NCI-H524 (cell line): ENCODE data around the gene CDX2.
A peak's percentile ranks its signal among the peaks of the same experiment; 100 is the strongest.
"Not testable (repeated sequence)": the region's sequence is repeated elsewhere in the genome, so short reads cannot be mapped to it uniquely, and the experiment has no call there.

ENCODE experiments used
- DNase-seq, 2 experiments: peaks; one replicate each; lab custom pipeline; 2025; lab: John Stamatoyannopoulos, UW

CDX2 gene, protein sequence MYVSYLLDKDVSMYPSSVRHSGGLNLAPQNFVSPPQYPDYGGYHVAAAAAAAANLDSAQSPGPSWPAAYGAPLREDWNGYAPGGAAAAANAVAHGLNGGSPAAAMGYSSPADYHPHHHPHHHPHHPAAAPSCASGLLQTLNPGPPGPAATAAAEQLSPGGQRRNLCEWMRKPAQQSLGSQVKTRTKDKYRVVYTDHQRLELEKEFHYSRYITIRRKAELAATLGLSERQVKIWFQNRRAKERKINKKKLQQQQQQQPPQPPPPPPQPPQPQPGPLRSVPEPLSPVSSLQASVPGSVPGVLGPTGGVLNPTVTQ

DNA sequence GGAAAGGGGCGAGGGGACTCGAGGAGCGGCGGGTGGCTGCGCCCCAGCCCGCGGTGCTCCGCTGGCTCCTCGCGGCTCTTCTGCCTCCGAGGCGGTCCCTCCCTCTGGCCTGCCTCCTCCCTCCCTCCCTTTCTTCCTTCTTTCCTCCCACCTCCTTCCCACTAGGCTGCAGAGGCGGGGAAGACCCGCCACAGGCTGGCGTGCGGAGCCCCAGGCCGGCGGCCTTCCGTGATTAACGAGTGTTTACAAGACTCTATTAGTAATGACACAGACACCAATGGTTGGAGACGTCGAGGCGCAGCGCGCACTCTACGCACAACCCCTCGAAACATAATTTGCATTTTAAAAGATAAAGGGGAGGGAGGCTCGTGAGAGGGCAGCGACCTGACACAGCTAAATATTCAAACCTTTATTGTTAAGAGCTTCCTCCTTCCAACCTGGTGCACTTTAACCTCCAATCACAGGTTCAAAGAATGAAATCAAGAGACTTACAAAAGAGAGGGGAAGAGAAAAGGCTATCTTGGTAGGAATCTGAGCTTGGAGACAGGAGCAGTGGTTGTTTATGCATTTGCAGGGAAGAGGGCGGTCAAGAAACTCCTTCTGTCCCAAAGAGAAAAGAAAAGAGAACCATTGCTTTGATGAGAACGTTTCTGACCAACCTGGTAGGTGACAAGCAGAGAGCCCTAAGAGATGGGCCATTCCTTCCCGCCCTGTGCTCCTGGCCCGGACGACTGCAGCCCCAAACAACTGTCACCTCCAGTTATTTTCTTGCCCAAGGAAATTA is at the start of gene CDX2:
TSS of gene CDX2 (minus strand) at position 234 of the 784 bp plus-strand sequence. CDS start 309 bp downstream, outside the sequence.
- DNase-seq: peak in 1 of 2 experiments; percentile 53

DNA sequence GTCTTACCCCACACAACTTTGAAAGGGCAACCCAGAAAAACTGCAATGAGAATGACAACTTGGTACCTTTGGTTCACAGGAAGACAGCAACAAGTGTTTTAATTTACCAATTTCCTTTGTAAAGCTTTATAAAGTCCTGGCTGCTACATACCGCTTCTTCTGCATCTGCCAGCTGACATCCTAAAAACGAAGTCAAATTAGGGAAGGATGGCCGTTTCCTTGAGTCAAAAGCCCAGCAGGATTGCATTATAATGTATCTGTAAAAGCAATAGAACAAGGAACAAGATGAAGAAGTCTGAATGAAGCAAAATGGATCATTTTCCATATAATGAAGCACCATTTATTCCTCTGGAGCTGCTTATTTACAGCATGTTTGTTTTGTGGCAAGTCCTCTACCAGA is 45.2 kb upstream of the CDX2 start:
- no peak for DNase-seq

DNA sequence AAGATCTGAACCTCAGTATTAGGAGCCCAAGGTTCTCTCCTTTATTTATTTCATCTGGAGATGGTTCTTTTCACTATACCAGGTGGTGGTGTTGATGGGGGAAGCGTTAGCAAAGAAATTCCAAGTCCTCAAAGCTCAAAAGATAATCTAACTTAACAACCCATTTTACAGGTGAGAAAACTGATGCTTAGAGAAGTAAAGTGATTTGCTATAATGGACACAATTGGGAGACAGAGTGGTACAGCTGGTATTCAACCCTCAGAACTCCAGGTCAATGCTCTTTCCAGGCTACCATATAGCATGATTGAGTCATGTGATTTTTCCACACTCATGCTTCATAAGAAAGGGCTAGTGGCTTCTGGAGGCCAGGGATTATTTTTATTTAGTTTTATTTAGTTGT is 44.4 kb upstream of the CDX2 start:
- no peak for DNase-seq

DNA sequence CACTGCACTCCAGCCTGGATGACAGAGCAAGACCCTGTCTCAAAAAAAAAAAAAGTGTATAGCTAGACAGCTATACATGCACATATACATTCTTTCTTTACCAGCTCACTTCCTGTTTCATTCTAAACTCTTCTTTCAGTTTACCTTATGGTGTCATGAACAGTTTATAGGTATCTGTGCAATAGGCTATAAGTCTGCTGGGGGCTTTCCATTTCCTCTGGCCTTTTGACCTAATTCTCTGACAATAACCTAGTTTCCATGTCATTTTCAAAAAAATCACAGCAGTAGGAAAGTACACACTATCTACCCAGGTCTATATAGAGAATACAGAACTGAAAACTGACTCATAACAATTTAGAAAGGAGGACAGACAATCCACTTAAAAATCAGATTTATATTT is 43.8 kb upstream of the CDX2 start:
- DNase-seq: no peak

GRCh38 chr13:28012383-28012782 is 43.3 kb upstream of the CDX2 start:
- no peak for DNase-seq

DNA sequence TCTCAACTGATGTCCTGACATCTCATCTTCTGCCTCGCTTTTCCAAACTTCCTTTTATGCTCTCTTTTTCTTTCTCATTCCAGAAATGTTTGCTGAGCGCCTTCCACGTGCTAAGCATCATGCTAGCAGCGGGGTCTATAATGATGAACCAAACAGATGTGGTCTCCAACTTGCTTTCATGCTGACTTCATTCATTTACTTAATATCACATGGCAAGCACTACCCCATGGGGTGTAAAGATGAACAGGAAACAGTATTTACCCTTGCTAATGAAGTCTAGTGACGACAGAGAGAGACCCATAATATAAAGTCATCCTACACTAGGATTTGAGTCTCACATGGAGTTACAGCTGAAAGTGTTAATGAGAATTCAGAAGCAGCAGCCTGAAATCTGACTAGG is 40.9 kb upstream of the CDX2 start:
- DNase-seq: no peak

- DNase-seq: not testable (repeated sequence)
Observed at GRCh38 chr13:28005016-28005415, 35.9 kb upstream of the CDX2 start.

GRCh38 chr13:28002886-28003698 is 34.0 kb upstream of the CDX2 start:
- no peak for DNase-seq

DNA sequence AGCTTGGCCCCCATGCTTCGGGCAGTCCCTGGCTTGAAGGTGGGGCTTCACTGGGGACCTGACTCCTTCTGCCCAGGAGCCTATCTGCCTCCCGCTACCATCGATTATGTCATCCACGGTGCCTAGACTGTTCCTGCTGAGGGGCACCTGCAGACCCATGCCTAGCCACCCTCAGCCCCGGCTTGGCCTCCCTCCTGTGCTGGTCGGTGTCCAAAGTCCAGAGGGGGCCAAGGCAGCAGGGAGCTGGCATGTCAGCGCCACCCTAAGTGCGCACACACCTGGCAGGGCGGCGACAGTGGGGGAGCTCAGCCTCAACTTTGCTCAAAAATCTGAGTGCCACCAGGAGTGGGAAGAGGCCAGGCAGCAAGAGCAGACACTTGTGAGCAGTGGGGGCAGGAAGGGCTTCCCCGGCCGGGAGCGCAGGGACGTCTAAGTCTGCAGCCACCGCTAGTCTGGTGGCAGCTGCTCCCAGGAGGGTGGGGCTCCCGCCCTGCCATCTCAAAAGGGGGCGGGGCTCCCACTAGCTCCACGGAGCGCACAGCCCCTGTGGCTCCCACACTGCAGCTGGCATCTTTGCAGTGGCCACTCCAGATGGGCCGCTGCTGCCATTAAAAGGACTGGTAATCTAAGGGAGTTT is 32.8 kb upstream of the CDX2 start:
- peak; percentile 83 to 92 for DNase-seq

GRCh38 chr13:28001049-28001448 is 31.9 kb upstream of the CDX2 start:
- DNase-seq: no peak

DNA sequence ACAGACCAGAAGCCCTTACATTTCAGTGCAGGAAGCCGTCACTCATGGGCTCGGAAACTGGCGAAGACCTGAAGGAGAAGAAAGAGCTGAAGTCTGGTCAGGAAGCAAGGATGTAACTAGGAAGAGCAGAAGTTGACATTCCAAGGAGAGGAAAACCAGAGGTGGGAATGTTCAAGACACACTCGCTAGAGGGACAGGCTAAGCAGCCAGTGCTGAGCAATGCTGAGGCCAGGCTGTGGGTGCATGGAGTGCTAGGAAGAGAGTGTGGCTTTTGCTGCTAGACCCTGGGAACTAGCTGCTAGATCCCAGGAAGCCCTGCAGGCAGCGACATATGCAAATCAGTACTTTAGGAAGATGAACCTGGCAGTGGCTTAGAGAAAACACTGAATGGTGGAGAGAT is 31.5 kb upstream of the CDX2 start:
- DNase-seq: no peak

DNA sequence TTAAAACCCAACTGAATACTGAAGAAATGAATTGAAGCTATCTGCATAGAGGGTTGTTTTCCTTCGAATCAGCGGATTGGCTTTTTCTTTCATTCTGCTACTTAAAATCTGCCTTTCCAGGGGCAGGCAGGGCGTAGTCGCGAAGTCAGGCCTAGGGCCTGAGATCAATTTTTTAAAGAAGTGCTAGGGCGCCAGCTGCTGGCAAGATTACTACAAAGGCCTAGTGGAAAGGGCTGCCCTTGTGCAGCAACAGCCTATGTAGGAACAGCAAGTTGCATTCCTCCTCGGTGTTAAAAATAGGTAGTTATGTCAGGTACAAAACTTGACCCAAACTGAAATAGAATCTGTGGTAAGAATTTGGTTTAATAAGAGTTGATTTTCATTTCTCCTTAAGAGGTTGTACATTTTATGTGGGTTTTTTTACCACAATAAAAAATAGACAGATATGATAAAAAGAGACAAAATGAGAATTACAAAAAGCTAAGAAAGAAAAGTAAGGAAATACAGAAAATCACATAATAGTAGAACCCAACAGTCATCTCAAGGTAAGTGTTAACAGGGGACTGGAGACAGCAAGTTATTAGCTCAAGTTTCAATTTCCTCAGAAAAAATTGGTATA is 28.9 kb upstream of the CDX2 start:
- peak; percentile 12 to 82 for DNase-seq

- DNase-seq: no peak
Observed at GRCh38 chr13:27991881-27992280, 22.8 kb upstream of the CDX2 start.

DNA sequence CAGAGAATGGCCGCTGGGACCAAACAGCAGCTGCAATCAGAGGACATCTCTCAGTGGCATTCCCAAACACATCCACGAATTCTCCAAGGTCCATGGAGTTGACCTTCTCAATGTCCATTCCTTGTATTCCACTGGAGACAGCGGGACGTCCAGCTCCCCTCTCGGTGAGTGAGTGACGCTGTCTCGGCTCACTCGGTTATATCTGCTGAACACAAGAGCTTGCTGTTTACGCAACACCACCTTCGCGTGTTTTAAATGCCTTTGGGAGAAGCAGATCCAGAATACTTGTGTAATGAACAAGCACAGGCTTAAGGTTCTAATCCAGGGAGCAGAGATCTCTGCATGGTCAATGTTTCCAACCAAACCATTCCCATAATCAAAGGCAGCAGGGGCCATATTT is 19.4 kb upstream of the CDX2 start, which contains the start of gene URAD:
TSS of gene URAD (minus strand) at position 174 of the 400 bp plus-strand sequence. CDS start at position 118, 56 bp downstream.
- DNase-seq: no peak

DNA sequence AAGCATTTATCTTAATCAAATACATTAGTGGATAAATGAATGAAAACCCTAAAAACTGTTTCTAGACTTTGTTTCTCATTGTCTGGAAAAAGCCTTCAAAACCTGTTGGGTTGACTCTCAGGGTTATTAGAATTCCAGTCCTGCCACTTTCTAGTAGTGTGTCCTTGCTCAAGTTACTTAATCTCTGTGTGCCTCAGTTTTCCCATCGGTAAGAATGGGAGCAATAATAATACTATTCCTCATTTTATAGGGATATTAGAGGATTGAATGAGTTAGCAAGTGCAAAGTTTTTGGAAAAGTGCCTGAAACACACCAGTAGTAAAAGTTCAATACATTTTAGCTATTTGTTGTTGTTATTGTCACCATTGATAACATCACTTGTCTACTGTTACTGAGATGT is 16.5 kb upstream of the CDX2 start:
- no peak for DNase-seq

GRCh38 chr13:27982361-27982760 is 13.2 kb upstream of the CDX2 start:
- DNase-seq: no peak

- no peak for DNase-seq
Observed at GRCh38 chr13:27981006-27981708, 12.0 kb upstream of the CDX2 start.

- DNase-seq: no peak
Observed at GRCh38 chr13:27980280-27980998, 11.3 kb upstream of the CDX2 start.

GRCh38 chr13:27979765-27980279 is 10.7 kb upstream of the CDX2 start:
- no peak for DNase-seq
